Vagina (tissue), 2 donors: ENCODE results near the gene EXD3. TPM values are rescaled to one million over a fixed set of nuclear protein-coding genes. Genes with fewer than 3 reads are reported as not detected.

Experiments used
- DNase-seq, 2 donors: peaks; one replicate each; pipeline ENCODE4 v3.0.0-alpha.2; 2017; ENCODE audit errors: extremely low spot score in 2 of 2
- H3K27ac ChIP-seq: fragments of 200-600 bp; sonication (generic); one replicate; pipeline ENCODE4 v1.5.1; 2019
- H3K27me3 ChIP-seq: fragments of 200-600 bp; sonication (generic); one replicate; pipeline ENCODE4 v1.5.1; 2019
- H3K36me3 ChIP-seq, 2 donors: fragments of 200-600 bp; sonication (generic); one replicate each; pipeline ENCODE4 v1.5.1; 2017 to 2019
- H3K4me1 ChIP-seq: fragments of 200-600 bp; sonication (generic); one replicate; pipeline ENCODE4 v1.5.1; 2019
- H3K4me3 ChIP-seq, 2 donors: fragments of 200-600 bp; sonication (generic); 1 replicate in 1 of 2; 2 replicates in 1 of 2; pipeline ENCODE4 v1.5.1; 2016 to 2019
- H3K9me3 ChIP-seq: fragments of 200-600 bp; sonication (generic); one replicate; pipeline ENCODE4 v1.5.1; 2019
- CTCF ChIP-seq, 3 experiments: fragments of 450-650 bp in 2 of 3; fragments of 200-600 bp in 1 of 3; sonication (generic) in 1 of 3; IDR thresholded peaks; one replicate each; pipeline ENCODE4 v1.5.1; 2017 to 2019; ENCODE audit warnings: antibody characterized with exemption in 3 of 3, mild to moderate bottlenecking in 2 of 3, moderate library complexity in 2 of 3
- POLR2A ChIP-seq, 2 donors: fragments of 450-650 bp; IDR thresholded peaks; one replicate each; pipeline ENCODE4 v1.6.1; 2017; ENCODE audit warnings: antibody characterized with exemption in 2 of 2, mild to moderate bottlenecking in 2 of 2, moderate library complexity in 2 of 2
- POLR2AphosphoS5 ChIP-seq, 2 donors: sonication (generic); formaldehyde crosslinking; IDR thresholded peaks; one replicate each; pipeline ENCODE4 v1.9.0; 2017; ENCODE audit warnings: antibody characterized with exemption in 2 of 2, mild to moderate bottlenecking in 2 of 2, low read depth in 1 of 2; ENCODE audit not compliant: insufficient read depth in 1 of 2
- intact Hi-C: fragments of 100-400 bp; cut with DNase I; formaldehyde crosslinking; loops from one replicate; pipeline ENCODE4 v1.15.1; 2023
- total RNA-seq: library from RNA; depleted of rRNA; stranded (reverse); fragments of >200 nt; gene quantifications from one replicate; pipeline ENCODE4 v1.2.3, GENCODE V29; 2016

EXD3 gene
- total RNA-seq, 1 donor from 2014 or later: 35.6 TPM

GRCh38 chr9:137368431-137369035, 54.4 kb downstream of the EXD3 start:
- Histone ChIP-seq H3K36me3 (peaks cover 0 to 5% of the 10 kb centered on the region in 2 donors), H3K4me1 (no peaks in the 10 kb centered on the region), H3K27me3 (no peaks in the 10 kb centered on the region), H3K27ac (no peak overlapping the region), H3K9me3 (no peaks in the 10 kb centered on the region), H3K4me3 (no peak overlapping the region)
- TF ChIP-seq CTCF (IDR thresholded peaks at IDR 0.05) (no peak), POLR2AphosphoS5 (IDR thresholded peaks at IDR 0.05; ENCODE audit: insufficient read depth in 1 of 2, low read depth in 1 of 2) (no peak), POLR2A (IDR thresholded peaks at IDR 0.05) (no peak)
- intact Hi-C loops: no loop called here
- DNase-seq: no peak

GRCh38 chr9:137367506-137368430, 55.2 kb downstream of the EXD3 start:
- no peak for TF ChIP-seq POLR2A (IDR thresholded peaks at IDR 0.05)
- TF ChIP-seq POLR2AphosphoS5 (IDR thresholded peaks at IDR 0.05; ENCODE audit: insufficient read depth in 1 of 2, low read depth in 1 of 2): no peak
- TF ChIP-seq CTCF (IDR thresholded peaks at IDR 0.05): no peak
- intact Hi-C loops: no loop called here

GRCh38 chr9:137366891-137367381, 56.0 kb downstream of the EXD3 start:
- no peaks in the 10 kb centered on the region for H3K36me3 ChIP-seq
- no peaks in the 10 kb centered on the region for H3K4me1 ChIP-seq
- H3K27ac ChIP-seq: no peak overlapping the region
- no peaks in the 10 kb centered on the region for H3K27me3 ChIP-seq
- no peak for DNase-seq
- intact Hi-C loops: no loop called here
- TF ChIP-seq POLR2AphosphoS5 (IDR thresholded peaks at IDR 0.05; ENCODE audit: insufficient read depth in 1 of 2, low read depth in 1 of 2): no peak
- no peak for TF ChIP-seq POLR2A (IDR thresholded peaks at IDR 0.05)
- H3K9me3 ChIP-seq: no peaks in the 10 kb centered on the region
- no peak overlapping the region for H3K4me3 ChIP-seq

More at GRCh38 chr9:137367506-137368430, 55.2 kb downstream of the EXD3 start:
- Histone ChIP-seq H3K9me3 (no peaks in the 10 kb centered on the region), H3K27ac (no peak overlapping the region), H3K4me3 (no peak overlapping the region), H3K36me3 (peaks cover 0 to 1% of the 10 kb centered on the region in 2 donors), H3K27me3 (no peaks in the 10 kb centered on the region), H3K4me1 (no peaks in the 10 kb centered on the region)
- DNase-seq: no peak

- intact Hi-C loops: no loop called here
- Histone ChIP-seq H3K27me3 (no peaks in the 10 kb centered on the region), H3K36me3 (no peaks in the 10 kb centered on the region), H3K9me3 (no peaks in the 10 kb centered on the region), H3K4me3 (no peak overlapping the region), H3K4me1 (no peaks in the 10 kb centered on the region), H3K27ac (no peak overlapping the region)
- no peak for TF ChIP-seq POLR2A (IDR thresholded peaks at IDR 0.05)
- no peak for TF ChIP-seq POLR2AphosphoS5 (IDR thresholded peaks at IDR 0.05; ENCODE audit: insufficient read depth in 1 of 2, low read depth in 1 of 2)
- TF ChIP-seq CTCF (IDR thresholded peaks at IDR 0.05): no peak
- DNase-seq: no peak
Measured at GRCh38 chr9:137366445-137366810, 56.5 kb downstream of the EXD3 start.

GRCh38 chr9:137365552-137366444, 57.2 kb downstream of the EXD3 start:
- no peak overlapping the region for H3K27ac ChIP-seq
- H3K9me3 ChIP-seq: no peaks in the 10 kb centered on the region
- no peaks in the 10 kb centered on the region for H3K4me1 ChIP-seq
- no peaks in the 10 kb centered on the region for H3K27me3 ChIP-seq
- intact Hi-C loops: no loop called here
- no peak for DNase-seq
- no peak overlapping the region for H3K4me3 ChIP-seq
- no peaks in the 10 kb centered on the region for H3K36me3 ChIP-seq
- TF ChIP-seq POLR2AphosphoS5 (IDR thresholded peaks at IDR 0.05; ENCODE audit: insufficient read depth in 1 of 2, low read depth in 1 of 2) (no peak), POLR2A (IDR thresholded peaks at IDR 0.05) (no peak), CTCF (IDR thresholded peaks at IDR 0.05) (no peak)
